Fibroblast of lung (primary cell): Measurements from ENCODE around the gene KDM2B. TPM values are rescaled to one million over a fixed set of nuclear protein-coding genes. Genes with fewer than 3 reads are reported as not detected.
A peak's percentile ranks its signal among the peaks of the same experiment; 100 is the strongest.

Experiments used
- DNase-seq, 2 donors: peaks; one replicate each; pipeline versions ENCODE4 v3.0.0 to v3.0.0-alpha.2; 2010; ENCODE audit warnings: low read depth in 2 of 2
- H2AFZ ChIP-seq: 2 replicates; pipeline ENCODE4 v1.5.1; 2012; ENCODE audit warnings: low read length, control low read depth, inconsistent platforms
- H3K27ac ChIP-seq: 2 replicates; pipeline ENCODE4 v1.5.1; 2011; ENCODE audit warnings: low read length, control low read depth; ENCODE audit not compliant: insufficient read depth
- H3K27me3 ChIP-seq: 2 replicates; pipeline ENCODE4 v1.5.1; 2011; ENCODE audit warnings: mild to moderate bottlenecking, low read length; ENCODE audit not compliant: control insufficient read depth, insufficient read depth
- H3K36me3 ChIP-seq: 2 replicates; pipeline ENCODE4 v1.5.1; 2011; ENCODE audit warnings: low read length; ENCODE audit not compliant: control insufficient read depth, insufficient read depth
- H3K4me1 ChIP-seq: 2 replicates; pipeline ENCODE4 v1.5.1; 2011; ENCODE audit warnings: low read length; ENCODE audit not compliant: control insufficient read depth, insufficient read depth; ENCODE audit errors: extremely low read depth
- H3K4me2 ChIP-seq: 2 replicates; pipeline ENCODE4 v1.5.1; 2011; ENCODE audit warnings: low read length, control low read depth; ENCODE audit not compliant: insufficient read depth; ENCODE audit errors: extremely low read depth
- H3K4me3 ChIP-seq, 4 experiments: fragments of 200-600 bp in 1 of 4; sonication (generic) in 1 of 4; replicated peaks in 1 of 4; 2 replicates each; pipeline ENCODE4 v1.5.1; 2011 to 2016; ENCODE audit warnings: low read length in 4 of 4, low read depth in 3 of 4, mild to moderate bottlenecking in 3 of 4, control low read depth in 2 of 4, inconsistent platforms in 1 of 4, mixed read lengths in 1 of 4; ENCODE audit not compliant: insufficient read depth in 1 of 4; ENCODE audit errors: control extremely low read depth in 1 of 4
- H3K79me2 ChIP-seq: 2 replicates; pipeline ENCODE4 v1.5.1; 2012; ENCODE audit warnings: mild to moderate bottlenecking, low read length, inconsistent platforms; ENCODE audit not compliant: control insufficient read depth, insufficient read depth
- H3K9ac ChIP-seq: 2 replicates; pipeline ENCODE4 v1.5.1; 2011; ENCODE audit warnings: mild to moderate bottlenecking, low read length, control low read depth; ENCODE audit not compliant: insufficient read depth
- H3K9me3 ChIP-seq: 2 replicates; pipeline ENCODE4 v1.5.1; 2012; ENCODE audit warnings: low read depth, low read length; ENCODE audit not compliant: control insufficient read depth, insufficient read depth
- H4K20me1 ChIP-seq: 2 replicates; pipeline ENCODE4 v1.5.1; 2011; ENCODE audit warnings: low read length; ENCODE audit not compliant: control insufficient read depth, insufficient read depth; ENCODE audit errors: extremely low read depth
- EZH2 ChIP-seq: IDR thresholded peaks from 2 replicates; pipeline ENCODE4 v1.5.1; 2012; ENCODE audit warnings: low read length, control low read depth, mild to moderate bottlenecking; ENCODE audit errors: missing control alignments
- polyA plus RNA-seq, 2 donors: library from polyadenylated mRNA; depleted of rRNA in 1 of 2; stranded (reverse) in 1 of 2; unstranded in 1 of 2; fragments of >200 nt; gene quantifications; 2 replicates each; pipeline ENCODE4 v1.2.1, GENCODE V29; 2011 to 2012; ENCODE audit warnings: missing spikeins in 1 of 2
- total RNA-seq: library from RNA; depleted of rRNA; stranded (reverse); fragments of >200 nt; gene quantifications from 2 replicates; pipeline ENCODE4 v1.2.1, GENCODE V29; 2014
- TF ChIP-seq, protein P1 (sequence below), 2 donors: IDR thresholded peaks in 1 of 2; conservative IDR thresholded peaks in 1 of 2; 1 replicate in 1 of 2; 2 replicates in 1 of 2; pipeline ENCODE4 v1.5.1; 2011 to 2012; ENCODE audit warnings: low read length in 2 of 2, control low read depth in 1 of 2, inconsistent platforms in 1 of 2, low read depth in 1 of 2, mild to moderate bottlenecking in 1 of 2

KDM2B gene
- total and polyA plus RNA-seq, 2 donors (not counting 1 experiment from before 2014, with no cell fraction given): 9.8 to 21.6 TPM

DNA sequence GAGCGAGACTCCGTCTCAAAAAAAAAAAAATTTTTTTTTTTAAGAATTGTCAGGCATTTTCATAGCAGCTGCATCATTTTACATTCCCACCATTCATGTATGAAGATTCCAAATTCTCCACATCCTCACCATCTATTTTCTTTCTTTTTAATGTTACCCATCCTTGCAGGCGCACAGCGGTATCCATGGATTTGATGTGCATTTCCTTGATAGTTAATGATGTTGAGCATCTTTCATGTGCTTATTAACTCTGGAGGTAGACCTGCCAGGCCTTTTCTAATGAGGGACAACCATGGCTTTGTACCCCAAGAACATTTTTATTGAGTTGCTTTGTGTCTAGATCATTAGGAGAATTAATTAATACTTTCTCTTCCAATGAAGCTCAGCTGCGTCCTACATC is 182.5 kb downstream of the KDM2B start:
- Histone ChIP-seq H3K4me1 (no peaks in the 10 kb centered on the region), H2AFZ (no peak overlapping the region), H3K36me3 (no peaks in the 10 kb centered on the region), H3K4me3 (no peak overlapping the region), H4K20me1 (no peaks in the 10 kb centered on the region), H3K9ac (no peak overlapping the region), H3K27ac (no peak overlapping the region), H3K27me3 (no peaks in the 10 kb centered on the region), H3K79me2 (peaks cover 30% of the 10 kb centered on the region), H3K4me2 (peak overlapping the region; percentile 82), H3K9me3 (no peaks in the 10 kb centered on the region)
- TF ChIP-seq, protein P1, sequence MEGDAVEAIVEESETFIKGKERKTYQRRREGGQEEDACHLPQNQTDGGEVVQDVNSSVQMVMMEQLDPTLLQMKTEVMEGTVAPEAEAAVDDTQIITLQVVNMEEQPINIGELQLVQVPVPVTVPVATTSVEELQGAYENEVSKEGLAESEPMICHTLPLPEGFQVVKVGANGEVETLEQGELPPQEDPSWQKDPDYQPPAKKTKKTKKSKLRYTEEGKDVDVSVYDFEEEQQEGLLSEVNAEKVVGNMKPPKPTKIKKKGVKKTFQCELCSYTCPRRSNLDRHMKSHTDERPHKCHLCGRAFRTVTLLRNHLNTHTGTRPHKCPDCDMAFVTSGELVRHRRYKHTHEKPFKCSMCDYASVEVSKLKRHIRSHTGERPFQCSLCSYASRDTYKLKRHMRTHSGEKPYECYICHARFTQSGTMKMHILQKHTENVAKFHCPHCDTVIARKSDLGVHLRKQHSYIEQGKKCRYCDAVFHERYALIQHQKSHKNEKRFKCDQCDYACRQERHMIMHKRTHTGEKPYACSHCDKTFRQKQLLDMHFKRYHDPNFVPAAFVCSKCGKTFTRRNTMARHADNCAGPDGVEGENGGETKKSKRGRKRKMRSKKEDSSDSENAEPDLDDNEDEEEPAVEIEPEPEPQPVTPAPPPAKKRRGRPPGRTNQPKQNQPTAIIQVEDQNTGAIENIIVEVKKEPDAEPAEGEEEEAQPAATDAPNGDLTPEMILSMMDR (conservative IDR thresholded peaks at IDR 0.05 in 1 of 2, IDR thresholded peaks at IDR 0.05 in 1 of 2; ENCODE audit: low read depth in 1 of 2, low read length in 2 of 2): no peak
- no peak for TF ChIP-seq EZH2
- DNase-seq: no peak

DNA sequence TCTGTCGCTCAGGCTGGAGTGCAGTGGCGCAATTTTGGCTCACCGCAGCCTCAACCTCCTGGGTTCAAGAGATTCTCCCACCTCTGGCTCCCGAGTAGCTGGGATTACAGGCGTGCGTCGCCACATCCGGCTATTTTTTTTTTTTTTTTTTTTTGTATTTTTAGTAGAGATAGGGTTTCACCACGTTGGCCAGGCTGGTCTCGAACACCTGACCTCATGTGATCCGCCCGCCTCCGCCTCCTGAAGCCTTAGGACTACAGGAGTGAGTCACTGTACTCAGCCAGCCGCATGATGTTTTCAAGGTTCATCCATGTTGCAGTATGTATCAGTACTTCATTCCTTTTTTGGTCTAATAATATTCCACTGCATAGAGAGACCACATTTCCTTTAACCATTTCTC is 183.3 kb downstream of the KDM2B start:
- no peak overlapping the region for H3K4me2 ChIP-seq
- TF ChIP-seq EZH2: no peak
- TF ChIP-seq, protein P1 (conservative IDR thresholded peaks at IDR 0.05 in 1 of 2, IDR thresholded peaks at IDR 0.05 in 1 of 2; ENCODE audit: low read depth in 1 of 2, low read length in 2 of 2): no peak
- H3K36me3 ChIP-seq: no peaks in the 10 kb centered on the region
- DNase-seq: no peak
- no peaks in the 10 kb centered on the region for H3K27me3 ChIP-seq
- no peak overlapping the region for H3K27ac ChIP-seq
- no peak overlapping the region for H3K9ac ChIP-seq
- H3K4me1 ChIP-seq: no peaks in the 10 kb centered on the region
- H3K9me3 ChIP-seq: no peaks in the 10 kb centered on the region
- no peaks in the 10 kb centered on the region for H4K20me1 ChIP-seq
- H3K79me2 ChIP-seq: peaks cover 25% of the 10 kb centered on the region
- no peak overlapping the region for H2AFZ ChIP-seq
- no peak overlapping the region for H3K4me3 ChIP-seq

DNA sequence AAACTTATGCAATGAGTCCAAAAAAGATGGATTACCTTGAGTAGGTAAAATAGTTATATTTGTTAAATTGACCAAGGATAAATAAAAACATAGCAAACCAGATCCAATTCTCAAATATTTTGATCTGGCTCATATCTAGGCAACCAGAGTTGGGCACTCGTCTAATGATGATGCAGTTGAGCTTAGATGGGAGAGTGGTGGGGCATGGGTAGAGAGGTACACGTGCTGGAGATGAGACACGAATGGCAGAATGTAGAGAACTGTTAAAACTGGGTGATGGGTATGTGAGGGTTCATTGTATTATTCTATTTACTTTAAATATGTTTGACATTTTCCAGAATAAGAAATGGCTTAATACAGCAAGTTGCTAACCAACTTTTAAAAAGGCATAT is 188.5 kb downstream of the KDM2B start:
- no peaks in the 10 kb centered on the region for H3K36me3 ChIP-seq
- H3K27ac ChIP-seq: no peak overlapping the region
- no peaks in the 10 kb centered on the region for H3K4me1 ChIP-seq
- TF ChIP-seq, protein P1 (conservative IDR thresholded peaks at IDR 0.05 in 1 of 2, IDR thresholded peaks at IDR 0.05 in 1 of 2; ENCODE audit: low read depth in 1 of 2, low read length in 2 of 2): no peak
- TF ChIP-seq EZH2: no peak
- no peak for DNase-seq
- H3K4me2 ChIP-seq: peak overlapping the region; percentile 59
- H3K9ac ChIP-seq: no peak overlapping the region
- no peaks in the 10 kb centered on the region for H3K9me3 ChIP-seq
- no peaks in the 10 kb centered on the region for H3K79me2 ChIP-seq
- H4K20me1 ChIP-seq: no peaks in the 10 kb centered on the region
- H2AFZ ChIP-seq: no peak overlapping the region
- peak overlapping the region in 2 of 4 experiments; percentile 25 to 49 for H3K4me3 ChIP-seq
- H3K27me3 ChIP-seq: no peaks in the 10 kb centered on the region
